DLD1 (cell line): ENCODE data around the gene KIRREL3.

ENCODE experiments used
- in situ Hi-C: cut with HindIII; loops from 2 replicates; pipeline ENCODE4 v1.10.0; 2017; ENCODE audit warnings: low sequenced_read_pairs

KIRREL3 gene

GRCh38 chr11:126919147-126919823 lies 81.3 kb downstream of the KIRREL3 start:
- in situ Hi-C loops, result no loop called here

GRCh38 chr11:126918556-126918955 lies 82.0 kb downstream of the KIRREL3 start:
- in situ Hi-C loops, result no loop called here

GRCh38 chr11:126917531-126918204 lies 82.9 kb downstream of the KIRREL3 start:
- in situ Hi-C loops, result no loop called here

GRCh38 chr11:126915430-126915829 lies 85.1 kb downstream of the KIRREL3 start:
- in situ Hi-C loops, result no loop called here

- in situ Hi-C loops, result loop anchor here (5.0 kb wide), 1 partner anchor 78 kb away; no protein-coding TSS in a partner anchor
Observed at GRCh38 chr11:126914941-126915340, 85.6 kb downstream of the KIRREL3 start.

- in situ Hi-C loops, result loop anchor here (5.0 kb wide), 1 partner anchor 77 kb away; no protein-coding TSS in a partner anchor
Observed at GRCh38 chr11:126914166-126914565, 86.4 kb downstream of the KIRREL3 start.

- in situ Hi-C loops, result no loop called here
Observed at GRCh38 chr11:126904520-126904919, 96.0 kb downstream of the KIRREL3 start.

- in situ Hi-C loops, result no loop called here
Observed at GRCh38 chr11:126901783-126902182, 98.8 kb downstream of the KIRREL3 start.

- in situ Hi-C loops, result no loop called here
Observed at GRCh38 chr11:126899961-126900748, 100.4 kb downstream of the KIRREL3 start.

GRCh38 chr11:126898802-126899201 lies 101.8 kb downstream of the KIRREL3 start:
- in situ Hi-C loops, result no loop called here

GRCh38 chr11:126897430-126897829 lies 103.1 kb downstream of the KIRREL3 start:
- in situ Hi-C loops, result no loop called here

GRCh38 chr11:126896025-126896424 lies 104.5 kb downstream of the KIRREL3 start:
- in situ Hi-C loops, result no loop called here

- in situ Hi-C loops, result no loop called here
Observed at GRCh38 chr11:126893796-126894195, 106.8 kb downstream of the KIRREL3 start.

GRCh38 chr11:126892756-126893155 lies 107.8 kb downstream of the KIRREL3 start:
- in situ Hi-C loops, result no loop called here

- in situ Hi-C loops, result no loop called here
Observed at GRCh38 chr11:126891556-126892217, 108.9 kb downstream of the KIRREL3 start.

GRCh38 chr11:126890561-126890960 lies 110.0 kb downstream of the KIRREL3 start:
- in situ Hi-C loops, result no loop called here

GRCh38 chr11:126888115-126888712 lies 112.4 kb downstream of the KIRREL3 start:
- in situ Hi-C loops, result no loop called here

- in situ Hi-C loops, result no loop called here
Observed at GRCh38 chr11:126886636-126887035, 113.9 kb downstream of the KIRREL3 start.

GRCh38 chr11:126886085-126886484 lies 114.5 kb downstream of the KIRREL3 start:
- in situ Hi-C loops, result no loop called here

- in situ Hi-C loops, result no loop called here
Observed at GRCh38 chr11:126884594-126884993, 116.0 kb downstream of the KIRREL3 start.

- in situ Hi-C loops, result no loop called here
Observed at GRCh38 chr11:126884192-126884591, 116.4 kb downstream of the KIRREL3 start.
